GM12873 (cell line): ENCODE data around the gene AQP2.

Experiments used
- CTCF ChIP-seq: IDR thresholded peaks from 2 replicates; pipeline ENCODE4 v1.5.1; 2012; ENCODE audit warnings: low read depth, mild to moderate bottlenecking, moderate library complexity, low read length, control low read depth; ENCODE audit not compliant: insufficient read depth; ENCODE audit errors: missing control alignments

The AQP2 gene

GRCh38 chr12:49925433-49926204 is 24.9 kb upstream of the AQP2 start:
- no peak for TF ChIP-seq CTCF

GRCh38 chr12:49928471-49928870 is 22.1 kb upstream of the AQP2 start:
- no peak for TF ChIP-seq CTCF

GRCh38 chr12:49929581-49929980 is 21.0 kb upstream of the AQP2 start:
- TF ChIP-seq CTCF, result no peak

- TF ChIP-seq CTCF, result no peak
These were observed 19.8 kb upstream of the AQP2 start for GRCh38 chr12:49930515-49931288.

GRCh38 chr12:49932023-49932422 is 18.5 kb upstream of the AQP2 start:
- no peak for TF ChIP-seq CTCF

GRCh38 chr12:49932533-49933130 is 17.9 kb upstream of the AQP2 start:
- TF ChIP-seq CTCF, result no peak

GRCh38 chr12:49933796-49934195 is 16.7 kb upstream of the AQP2 start:
- no peak for TF ChIP-seq CTCF
